ENCODE measurements around the gene ATG14.
"Not testable (repeated sequence)": the region's sequence is repeated elsewhere in the genome, so short reads cannot be mapped to it uniquely, and the experiment has no call there.

ATG14 gene

DNA sequence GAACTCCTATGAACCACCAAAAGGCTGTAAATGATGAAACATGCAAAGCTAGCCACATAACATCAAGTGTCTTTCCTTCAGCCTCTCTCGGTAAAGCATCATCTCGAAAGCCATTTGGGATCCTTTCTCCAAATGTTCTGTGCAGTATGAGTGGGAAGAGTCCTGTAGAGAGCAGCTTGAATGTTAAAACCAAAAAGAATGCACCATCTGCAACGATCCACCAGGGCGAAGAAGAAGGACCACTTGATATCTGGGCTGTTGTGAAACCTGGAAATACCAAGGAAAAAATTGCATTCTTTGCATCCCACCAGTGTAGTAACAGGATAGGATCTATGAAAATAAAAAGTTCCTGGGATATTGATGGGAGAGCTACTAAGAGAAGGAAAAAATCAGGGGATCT lies 61.2 kb downstream of the ATG14 start:
- DNase-seq: no peak

- no peak for DNase-seq
Observed at GRCh38 chr14:55349565-55349964, 62.1 kb downstream of the ATG14 start.

GRCh38 chr14:55348766-55349453 lies 62.7 kb downstream of the ATG14 start:
- no peak for DNase-seq

DNA sequence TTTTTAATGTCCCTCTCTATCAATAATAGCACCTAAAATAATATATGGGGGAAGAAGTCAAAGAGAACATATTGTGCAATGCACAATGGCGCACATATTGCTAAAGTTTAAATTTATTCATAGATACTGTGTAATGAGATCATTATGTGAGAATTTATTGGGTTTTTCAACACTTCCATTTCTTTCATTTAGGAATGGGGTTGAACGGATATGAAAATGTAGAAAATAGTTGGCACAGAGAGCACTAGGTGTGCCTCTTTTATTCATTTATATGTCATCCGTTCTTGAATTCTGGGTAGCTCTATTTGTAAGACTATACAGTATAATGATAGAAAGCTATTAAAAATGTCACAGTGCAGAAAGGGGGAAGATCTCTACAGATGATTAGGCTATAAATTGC lies 63.9 kb downstream of the ATG14 start:
- DNase-seq: no peak

- DNase-seq: no peak
Observed at GRCh38 chr14:55347040-55347439, 64.6 kb downstream of the ATG14 start.

- DNase-seq: not testable (repeated sequence)
Observed at GRCh38 chr14:55344582-55345163, 67.0 kb downstream of the ATG14 start.

DNA sequence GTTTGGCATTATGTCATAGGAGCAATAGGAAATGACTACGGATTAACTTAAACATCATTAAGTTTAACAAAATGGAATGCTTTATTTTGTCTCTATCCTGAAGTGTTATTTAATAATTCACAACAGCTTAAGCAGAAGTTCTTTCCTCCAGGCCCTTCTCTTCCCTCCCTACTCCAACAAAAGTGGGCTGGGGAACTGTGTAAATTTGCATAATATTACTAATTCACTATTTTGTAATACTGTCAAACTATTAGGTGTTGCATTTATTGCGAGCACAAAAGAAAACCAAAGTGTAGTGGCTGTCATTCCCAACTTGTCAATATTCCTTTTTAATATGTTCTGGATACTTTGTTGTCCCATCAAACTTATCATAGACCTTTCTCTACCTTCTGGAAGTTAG lies 69.8 kb downstream of the ATG14 start:
- no peak for DNase-seq

GRCh38 chr14:55340482-55340881 lies 71.1 kb downstream of the ATG14 start:
- no peak for DNase-seq

GRCh38 chr14:55339770-55340169 lies 71.9 kb downstream of the ATG14 start:
- peak; percentile 20 for DNase-seq

GRCh38 chr14:55336691-55337090 lies 74.9 kb downstream of the ATG14 start:
- no peak for DNase-seq

DNA sequence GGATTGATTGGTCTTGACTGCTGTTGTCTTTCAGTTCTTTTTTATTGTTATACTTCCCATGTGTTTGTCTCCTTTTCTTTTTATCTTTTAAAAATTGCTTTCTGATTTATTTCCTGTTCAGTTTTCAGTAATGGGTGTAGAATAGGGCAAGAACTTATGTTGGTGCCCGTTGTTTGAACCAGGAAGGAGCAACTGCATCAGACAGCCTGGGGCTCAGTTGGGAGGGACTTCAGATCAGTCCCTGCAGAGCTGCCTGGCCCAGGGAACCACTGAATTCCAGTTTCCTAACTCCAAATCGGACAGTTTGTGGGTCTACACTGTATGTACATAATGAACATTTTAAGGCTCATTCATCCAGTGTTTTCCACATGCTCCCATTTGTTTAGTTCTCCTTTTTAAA lies 75.5 kb downstream of the ATG14 start:
- DNase-seq: peak; percentile 58

GRCh38 chr14:55333711-55334485 lies 77.7 kb downstream of the ATG14 start:
- DNase-seq: peak; percentile 31

DNA sequence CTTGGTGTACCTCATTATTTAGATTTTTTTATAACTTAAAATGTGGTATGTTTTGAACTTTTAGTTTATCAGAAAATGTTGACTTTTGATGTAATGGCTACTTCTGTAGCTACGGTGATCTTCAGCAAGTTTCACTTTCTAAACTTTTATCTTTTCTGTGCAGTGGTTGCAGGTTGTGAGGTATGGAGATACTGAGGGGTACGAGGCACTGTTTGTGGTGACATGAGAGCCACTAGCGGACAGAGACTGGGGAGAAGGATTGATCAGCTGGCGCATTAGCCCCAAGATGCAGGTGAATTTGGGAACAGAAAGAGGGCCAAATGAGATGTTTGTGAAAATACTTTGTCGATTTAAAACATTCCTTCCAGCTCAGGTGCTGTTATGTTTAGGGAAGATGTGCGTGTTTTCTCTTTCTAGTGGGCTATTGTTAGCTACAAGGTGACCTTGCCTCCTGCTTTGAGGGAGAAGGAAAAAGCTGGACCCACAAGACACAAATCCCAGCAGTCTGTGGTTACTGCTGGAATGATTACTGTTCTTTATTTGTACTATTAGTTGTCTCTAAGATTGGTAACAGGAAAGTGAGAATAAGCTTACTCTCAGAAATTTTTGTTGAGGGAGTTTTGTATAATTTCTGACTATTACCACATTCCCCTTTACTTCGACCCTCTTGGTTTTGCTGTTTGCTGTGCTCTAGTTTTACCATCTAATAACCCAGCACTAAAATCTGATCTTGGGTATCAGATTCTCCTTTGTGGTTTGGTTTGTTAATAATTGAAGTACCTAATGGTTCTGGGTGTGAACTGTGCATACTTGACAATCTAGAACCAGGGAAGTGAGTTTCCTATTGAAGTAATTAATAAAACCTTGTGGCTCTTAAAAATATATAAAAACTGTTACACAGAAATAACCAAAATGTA lies 78.7 kb downstream of the ATG14 start:
- peak; percentile 39 for DNase-seq

GRCh38 chr14:55329999-55330710 lies 81.5 kb downstream of the ATG14 start:
- peak; percentile 36 for DNase-seq

DNA sequence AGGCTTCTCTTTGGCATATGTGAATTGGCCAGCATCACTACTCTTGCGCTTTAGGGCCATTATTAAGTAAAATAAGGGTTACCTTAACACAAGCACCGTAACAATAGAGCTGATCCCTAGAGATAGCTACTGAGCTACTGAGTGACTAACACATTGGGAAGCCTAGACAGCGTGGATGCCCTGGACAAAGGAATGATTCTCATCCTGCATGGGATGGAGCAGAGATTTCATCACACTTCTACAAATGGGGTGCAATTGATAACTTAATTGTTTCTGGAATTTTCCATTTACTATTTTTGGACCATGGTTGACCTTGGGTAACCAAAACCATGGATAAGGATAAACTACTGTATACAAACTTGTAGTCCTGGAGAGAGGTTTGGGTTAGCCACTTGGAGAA lies 83.3 kb downstream of the ATG14 start:
- no peak for DNase-seq

DNA sequence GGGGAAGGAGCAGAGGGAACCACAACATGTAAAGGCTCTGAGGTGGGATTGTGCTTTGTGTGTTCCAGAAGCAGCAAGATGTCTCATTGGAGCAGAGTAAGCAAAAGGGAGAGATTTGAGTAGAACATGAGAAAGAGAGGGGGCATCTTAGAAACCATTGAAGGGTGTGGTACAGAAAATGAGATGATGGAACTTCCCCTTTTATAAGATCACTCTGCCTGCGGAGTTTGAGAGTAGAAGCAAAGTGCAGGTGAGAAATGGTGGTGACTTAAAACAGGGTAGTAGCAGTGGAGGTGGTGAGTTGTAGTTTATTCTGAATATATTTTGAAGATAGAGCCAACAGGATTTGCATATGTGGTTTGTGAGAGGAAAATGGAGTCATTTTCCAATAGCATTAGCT lies 84.5 kb downstream of the ATG14 start:
- DNase-seq: no peak

GRCh38 chr14:55324812-55325211 lies 86.8 kb downstream of the ATG14 start:
- no peak for DNase-seq

DNA sequence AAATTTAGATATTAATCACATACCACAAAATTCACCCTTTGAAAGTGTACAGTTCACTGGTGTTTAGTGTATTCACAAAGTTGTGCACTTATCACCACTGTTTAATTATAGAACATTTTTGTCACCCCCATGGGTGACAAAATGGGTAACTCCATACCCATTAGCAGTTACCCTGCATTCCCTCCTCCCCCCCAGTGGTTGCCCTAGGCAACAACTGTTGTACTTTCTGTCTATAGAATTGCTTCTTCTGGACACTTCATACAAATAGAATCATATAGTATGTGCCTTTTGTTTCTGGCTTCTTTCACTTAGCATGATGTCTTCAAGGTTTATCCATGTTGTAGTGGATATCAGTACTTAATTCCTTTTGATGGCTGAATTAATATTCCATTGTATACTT lies 87.7 kb downstream of the ATG14 start:
- DNase-seq: no peak

DNA sequence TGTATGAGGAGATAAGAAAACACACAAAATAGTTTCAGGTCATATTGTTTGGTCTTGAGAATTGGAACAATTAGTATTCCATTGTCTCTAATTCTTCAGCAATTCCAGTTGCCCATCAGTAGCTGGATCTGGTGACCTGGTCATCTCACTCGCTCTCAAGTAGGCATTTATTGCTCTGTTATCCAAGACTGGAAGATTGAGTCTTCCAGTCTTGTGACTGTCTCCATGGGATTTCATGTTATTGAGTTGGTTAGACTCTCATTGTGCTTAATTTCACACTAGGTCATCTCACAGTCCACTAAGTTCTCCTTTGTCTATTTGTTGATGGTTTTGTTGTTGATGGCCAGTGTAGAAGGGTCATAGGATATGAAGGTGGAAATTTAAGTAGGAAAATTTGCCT lies 92.9 kb downstream of the ATG14 start:
- DNase-seq: no peak

DNA sequence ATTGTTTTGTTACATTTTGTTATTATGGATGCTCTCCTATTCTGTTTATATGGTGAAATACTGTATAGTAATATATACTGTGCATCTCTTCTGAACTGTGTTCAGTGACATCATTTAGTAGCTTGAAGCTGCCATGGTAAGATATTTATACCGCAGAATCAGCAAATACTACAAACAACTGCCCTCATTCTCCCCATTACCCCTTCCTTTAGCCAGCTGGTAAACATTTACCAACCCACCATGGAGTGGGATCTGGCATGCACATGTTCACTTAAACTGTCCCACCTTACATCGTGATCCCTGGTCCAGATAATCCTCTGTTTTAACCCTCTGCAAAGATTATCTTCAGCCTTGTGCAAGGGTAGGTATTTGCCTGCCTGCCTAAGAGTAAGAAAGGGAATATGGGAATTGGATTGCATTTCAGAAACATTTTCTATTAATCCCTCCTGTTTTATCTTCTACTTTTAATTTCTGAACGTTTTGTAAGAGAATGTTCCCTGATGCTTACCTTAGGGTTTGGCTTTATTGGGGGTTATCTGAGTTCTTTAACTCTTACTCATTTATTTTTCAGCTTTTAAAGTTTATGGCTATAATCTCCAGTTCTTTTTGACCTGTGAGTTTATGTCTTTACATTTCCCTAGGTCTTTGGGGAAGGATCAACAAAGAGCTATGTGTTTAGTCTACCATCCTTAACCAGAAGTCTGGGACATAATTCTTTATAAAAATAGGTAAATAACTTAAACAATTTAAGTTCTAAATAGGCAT lies 93.9 kb downstream of the ATG14 start:
- no peak for DNase-seq

DNA sequence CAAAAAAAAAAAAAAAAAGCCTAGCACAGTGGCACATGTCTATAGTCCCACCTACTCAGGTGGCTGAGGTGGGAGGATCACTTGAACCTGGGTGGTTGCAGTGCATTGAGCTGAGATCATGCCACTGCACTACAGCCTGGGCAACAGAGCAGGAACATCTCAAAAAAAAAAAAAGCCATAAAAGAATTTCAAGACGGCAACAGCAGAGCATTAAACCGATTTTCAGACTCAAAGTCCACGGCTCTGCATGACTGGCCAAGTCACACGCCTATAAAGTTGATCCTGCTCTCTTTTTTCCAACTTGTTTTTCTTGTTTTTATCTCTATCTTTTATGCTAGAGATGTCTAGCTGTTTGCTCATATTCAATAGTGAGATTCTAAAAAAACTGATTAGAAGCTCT lies 95.1 kb downstream of the ATG14 start:
- DNase-seq: no peak

Data from CD4-positive, alpha-beta T cell treated with Interleukin-6 for 4 hours (primary cell).